GM04504 (cell line): ENCODE data around the gene SPOCD1.

Experiments used
- DNase-seq: peaks from one replicate; pipeline ENCODE4 v3.0.0-alpha.2; 2012; ENCODE audit warnings: low read depth

SPOCD1 gene

DNA sequence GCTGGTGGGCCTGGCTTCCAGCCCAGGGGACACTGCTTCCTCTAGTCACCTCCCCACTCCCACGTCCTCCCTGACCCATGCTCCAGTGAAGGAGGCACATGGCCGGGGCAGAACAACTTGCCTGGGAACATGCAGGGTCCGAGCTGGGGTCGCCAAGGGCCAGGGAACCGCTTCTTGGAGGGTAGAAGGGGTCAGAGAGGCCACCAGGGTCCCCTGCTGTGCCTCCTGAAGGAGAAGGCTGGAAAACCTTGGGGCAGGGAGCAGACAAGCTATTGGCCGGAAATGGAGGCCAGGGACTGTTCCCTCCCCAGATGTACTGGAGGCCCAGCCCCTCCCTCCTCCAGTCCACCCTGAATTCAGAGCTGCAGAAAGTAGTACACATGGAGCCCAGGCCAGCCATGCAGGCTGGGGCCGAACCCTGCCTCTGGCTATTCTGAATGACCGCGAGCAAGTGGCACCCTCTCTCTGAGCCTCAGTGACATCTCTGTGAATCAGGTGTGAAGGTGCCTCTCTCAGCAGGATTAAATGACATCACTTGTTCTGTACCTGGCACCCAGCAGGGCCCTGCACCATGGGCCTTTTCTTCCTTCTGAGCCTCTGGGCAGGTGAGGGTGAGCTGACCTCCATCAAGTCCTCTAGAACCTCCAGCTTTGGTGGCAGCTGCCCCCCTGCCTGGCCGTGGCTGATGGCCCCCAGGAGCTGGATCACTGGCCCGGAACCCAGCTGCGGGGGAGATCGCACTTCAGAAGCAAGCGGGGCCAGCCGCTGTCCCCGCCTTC lies 15.7 kb downstream of the SPOCD1 start:
- no peak for DNase-seq

DNA sequence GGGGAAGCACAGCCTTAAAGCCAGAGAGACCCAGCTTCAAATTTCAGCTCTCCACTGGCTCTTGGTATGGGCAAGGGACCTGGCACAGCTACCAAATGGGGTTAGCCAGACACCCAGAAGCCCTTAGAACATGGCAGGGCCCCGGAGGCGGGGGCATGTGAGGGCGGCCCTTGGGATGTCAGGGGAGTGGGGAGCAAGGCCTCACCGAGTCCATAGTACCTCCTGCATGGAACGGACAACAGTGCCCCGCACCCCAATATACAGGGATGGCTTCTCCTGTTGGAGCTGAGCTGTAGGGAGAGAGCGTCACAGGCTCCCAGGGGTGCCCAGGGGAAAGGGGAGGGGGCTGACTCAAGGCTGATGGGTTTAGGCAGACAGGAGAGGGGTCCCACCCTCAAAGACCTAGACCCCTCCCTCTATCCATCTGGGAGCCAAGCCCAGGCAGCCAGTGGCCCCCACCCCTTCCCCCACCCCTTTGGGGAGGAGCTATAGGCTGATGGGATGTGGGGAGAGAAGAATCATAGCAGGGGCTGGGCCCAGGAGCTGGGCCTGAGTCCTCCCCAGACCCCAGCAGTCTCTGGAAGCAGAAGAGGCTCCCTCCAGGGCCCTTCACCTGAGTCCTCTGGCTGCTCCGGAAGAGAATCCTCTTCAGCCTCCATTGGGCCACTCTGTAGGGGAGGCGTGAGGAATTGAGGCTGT lies 16.5 kb downstream of the SPOCD1 start:
- DNase-seq: no peak

DNA sequence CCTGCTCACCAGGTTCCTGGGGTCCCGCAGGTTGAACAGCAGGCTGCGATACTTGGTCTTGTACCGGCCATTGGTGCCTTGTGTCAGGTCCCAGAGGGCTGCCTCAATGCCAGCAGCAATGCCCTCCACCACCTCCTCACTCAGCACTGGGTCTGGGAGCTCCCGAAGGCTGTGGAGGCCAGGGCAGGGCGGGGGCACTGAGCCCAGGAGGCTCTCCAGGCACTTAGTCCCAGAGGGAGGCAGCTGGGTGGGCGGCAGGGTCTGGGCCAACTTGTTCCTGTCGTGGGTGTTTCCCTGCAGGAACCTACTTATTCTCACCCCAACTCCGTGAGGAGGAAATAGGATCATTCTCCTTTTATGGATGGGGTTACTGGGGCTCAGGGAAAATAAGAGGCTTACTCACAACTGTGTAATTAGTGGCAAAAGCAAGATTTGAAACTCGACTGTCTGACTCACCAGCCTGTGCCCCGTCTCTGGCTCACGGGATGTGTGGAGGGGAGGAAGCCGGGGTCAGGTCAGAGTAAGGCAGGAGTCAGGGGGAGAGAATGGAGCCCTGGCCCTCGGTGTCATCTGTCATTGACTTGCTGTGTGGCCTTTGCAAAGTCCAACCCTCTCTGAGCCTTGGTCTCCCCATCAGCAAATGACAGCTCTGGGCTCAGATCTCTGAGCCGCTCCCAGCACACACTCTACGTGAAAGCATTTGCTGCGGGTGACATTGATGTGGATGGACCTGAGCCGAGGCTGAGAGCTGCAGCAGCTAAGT lies 17.2 kb downstream of the SPOCD1 start:
- DNase-seq: peak; percentile 86

DNA sequence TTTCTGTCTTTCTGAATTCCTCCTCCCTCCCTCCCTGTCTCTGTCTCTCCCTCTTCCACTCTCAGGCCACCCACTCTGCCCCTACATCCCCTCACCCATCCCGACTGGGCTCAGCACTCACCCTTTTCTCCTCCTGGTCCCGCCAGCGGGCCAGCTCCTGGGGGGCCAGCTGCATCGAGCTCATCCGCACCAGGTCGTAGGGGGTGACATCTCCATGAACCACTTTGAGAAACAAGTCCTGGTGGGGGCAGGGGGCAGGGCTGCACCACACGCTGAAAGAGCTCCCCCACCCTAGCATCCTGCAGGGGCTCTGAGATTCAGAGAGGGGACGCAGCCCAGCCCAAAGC lies 17.8 kb downstream of the SPOCD1 start:
- DNase-seq: no peak

DNA sequence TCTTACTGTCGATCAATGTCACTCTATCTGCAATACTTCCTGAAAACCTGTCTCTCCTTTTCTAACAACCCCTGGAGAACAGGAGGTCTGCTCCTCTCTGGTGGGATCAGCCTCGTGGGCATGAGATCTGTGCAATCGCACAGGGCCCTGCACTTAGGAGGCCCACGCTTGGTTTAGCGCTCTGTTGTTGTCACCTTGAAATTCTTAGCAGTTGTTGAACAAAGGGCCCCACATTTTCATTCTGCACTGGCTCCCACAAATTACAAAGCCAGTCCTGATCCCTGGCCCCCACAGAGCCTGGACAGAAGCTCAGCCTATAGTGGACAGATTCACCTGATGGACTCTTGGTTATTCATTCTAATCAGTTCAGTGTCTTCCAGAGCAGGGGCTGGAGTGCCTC lies 18.6 kb downstream of the SPOCD1 start:
- DNase-seq: no peak

DNA sequence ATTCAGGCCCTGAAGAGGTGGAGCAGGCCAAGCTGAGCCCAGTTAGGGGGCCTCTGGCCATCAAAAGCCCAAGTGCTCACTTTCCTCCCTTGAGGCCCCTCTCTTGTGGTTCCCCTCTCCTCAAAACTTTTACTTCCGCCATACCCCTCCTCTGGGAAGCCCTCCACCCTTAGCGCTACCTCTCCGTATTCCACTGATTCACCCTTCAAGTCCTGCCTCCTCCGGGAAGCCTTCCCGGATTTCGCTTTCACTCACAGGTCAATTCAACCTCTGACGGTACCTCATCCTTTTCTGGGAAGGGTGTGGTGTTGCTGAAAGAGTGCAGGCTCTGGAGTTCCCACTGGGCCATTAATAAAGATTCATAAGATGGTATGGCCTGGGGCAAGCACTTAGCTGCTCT lies 19.1 kb downstream of the SPOCD1 start:
- DNase-seq: no peak

DNA sequence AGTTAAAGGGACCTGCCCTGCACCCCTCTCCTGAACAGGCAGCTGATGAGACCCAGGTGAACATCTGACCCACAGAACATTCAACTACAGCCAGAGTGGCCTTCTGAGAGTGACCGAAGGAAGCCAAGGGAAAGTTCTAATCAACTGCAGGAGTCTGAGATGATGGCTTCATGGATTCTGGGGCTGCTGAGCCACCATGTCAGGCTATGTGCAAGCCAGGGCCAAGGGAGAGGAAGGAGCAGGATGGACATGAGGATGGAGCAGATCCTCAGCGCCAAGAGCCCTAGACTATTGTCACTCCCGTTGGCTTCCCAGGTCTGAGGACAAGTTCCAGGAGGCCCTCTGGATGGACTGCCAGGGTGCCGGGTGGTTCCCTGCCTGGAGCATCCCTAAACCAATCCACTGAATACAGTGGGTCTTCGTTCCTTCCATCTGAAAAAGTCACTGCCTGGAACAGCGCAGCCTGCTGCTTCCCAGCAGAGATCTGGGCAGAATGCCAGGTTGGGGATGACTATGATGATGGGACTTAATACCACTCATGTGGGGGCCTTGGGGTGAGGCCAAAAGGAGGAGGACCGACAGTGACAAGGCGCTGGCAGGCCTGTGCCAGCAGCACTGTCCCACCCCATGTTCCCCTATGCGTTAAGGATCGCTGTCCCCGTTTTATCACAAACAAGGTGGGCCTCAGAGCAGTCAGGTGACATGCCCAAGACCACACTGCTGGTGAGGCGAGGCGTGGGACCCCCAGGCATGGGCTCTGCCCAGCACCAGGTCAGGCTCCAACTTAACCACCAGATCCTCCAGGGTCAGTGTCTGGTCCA lies 19.8 kb downstream of the SPOCD1 start:
- DNase-seq: peak; percentile 73

DNA sequence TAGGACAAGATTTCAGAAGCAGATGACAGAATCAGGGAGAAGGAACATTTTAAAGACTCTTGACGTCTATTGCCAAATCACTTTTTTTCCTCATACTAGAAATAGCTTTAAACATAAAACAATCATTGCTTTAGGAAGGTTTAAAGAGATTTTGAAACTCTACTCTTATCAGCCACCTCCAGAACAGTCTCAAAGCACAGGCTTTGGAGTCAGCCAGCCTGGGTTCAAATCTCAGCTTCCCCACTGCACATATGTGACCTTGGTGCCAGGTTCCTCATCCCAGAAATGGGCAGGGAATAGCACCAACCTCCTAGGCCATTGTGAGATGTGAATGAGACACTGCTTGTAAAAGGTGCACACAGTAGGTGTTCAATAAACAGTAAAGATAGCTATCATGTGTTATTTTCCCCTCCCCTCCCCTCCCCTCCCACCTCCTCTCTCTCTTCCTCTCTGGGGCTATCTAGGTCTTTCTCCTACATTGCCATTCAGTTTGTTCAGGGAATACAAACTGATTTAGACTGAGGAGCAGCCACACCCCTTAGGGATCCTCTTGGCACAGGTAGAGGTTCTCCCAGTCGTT lies 20.6 kb downstream of the SPOCD1 start:
- no peak for DNase-seq

DNA sequence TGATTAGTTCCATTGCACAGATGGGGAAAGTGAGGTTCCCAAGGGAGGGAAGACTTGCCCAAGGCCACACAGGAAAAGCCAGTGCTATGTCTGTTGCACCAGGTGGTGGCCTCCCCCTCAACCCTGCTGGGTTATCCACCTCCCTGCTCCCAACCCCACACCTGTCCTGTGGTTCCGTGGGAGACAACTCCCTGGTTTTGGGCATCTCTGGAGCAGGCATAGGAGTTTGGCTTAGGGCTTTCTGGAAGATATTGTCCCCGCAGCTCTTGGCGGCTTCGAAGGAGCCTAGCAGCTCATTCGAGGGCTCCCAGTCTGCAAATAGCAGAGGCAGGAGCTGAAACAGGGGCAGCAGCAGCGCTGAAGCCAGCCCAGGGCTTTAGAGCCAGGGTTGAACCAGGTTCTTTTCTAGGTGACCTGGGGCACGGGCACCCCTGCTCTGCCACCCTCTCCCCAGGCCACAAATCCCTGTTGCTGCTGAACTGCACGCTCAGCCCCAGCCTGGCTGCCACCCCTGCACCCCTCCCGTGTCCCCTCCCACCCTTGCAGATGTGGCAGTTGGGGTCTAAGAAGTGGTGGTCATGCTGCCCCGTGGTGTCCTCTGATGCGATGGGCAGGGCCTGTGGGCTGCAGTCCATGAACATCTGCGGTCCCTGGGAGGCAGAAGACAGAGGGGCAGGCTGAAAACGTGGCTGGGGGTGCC lies 22.1 kb downstream of the SPOCD1 start:
- no peak for DNase-seq

DNA sequence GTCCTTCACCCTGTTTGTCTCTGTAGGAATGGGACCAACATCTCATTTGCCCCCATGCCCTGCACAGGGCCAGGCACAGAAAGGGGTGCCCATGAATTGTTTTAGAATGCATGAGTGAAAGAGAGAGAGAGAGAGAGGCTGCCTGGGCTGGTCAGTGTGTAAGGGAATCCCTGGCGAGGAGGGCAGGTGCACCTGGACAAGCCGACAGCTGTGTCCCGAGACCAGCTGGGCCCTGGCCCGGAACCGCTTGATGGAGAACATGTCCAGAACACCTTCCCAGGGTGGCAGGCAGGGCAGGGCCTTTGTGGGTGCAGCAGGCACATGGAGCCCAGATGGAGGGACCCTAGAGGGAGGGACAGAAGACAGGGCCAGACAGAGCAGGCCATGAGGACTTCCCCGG lies 22.7 kb downstream of the SPOCD1 start:
- DNase-seq: no peak

DNA sequence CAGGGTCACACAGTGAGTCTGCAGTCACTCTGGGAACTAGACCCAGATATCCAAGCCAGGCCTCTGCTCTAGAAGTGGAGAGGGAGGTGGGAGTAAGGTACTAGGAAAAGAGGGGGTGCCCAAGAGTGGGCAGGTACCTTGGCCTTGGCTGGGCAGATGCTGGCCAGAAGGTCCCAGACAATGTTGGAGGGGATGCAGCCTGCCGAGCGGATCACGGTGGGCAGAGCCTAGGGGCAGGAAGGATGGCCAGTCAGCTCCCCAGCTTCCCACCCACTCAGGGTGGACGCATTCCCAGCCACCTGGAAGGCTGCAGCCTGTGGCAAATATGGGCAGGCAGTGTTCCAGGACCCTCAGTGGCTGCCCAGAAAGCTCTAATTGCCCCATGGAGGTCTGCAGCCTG lies 23.3 kb downstream of the SPOCD1 start:
- DNase-seq: no peak

DNA sequence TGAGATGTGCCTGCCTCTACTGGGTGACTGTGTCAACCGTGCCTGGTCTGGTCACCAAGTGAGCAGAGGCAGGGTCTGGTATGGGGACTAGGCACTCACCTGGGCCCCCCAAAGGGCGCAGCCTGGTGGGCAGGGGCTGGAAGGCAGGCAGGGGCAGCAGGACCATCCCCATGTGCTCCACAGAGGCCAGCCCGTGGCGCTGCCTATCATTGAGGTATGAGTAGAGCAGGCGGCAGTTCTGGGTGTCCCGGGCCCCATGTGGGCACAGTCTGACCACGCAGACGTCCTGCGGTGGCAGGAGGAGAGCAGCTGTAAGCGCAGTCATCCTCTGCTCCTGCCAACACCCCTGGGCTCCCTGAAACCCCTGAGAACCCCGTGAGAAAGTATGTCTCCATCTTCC lies 23.7 kb downstream of the SPOCD1 start:
- no peak for DNase-seq

DNA sequence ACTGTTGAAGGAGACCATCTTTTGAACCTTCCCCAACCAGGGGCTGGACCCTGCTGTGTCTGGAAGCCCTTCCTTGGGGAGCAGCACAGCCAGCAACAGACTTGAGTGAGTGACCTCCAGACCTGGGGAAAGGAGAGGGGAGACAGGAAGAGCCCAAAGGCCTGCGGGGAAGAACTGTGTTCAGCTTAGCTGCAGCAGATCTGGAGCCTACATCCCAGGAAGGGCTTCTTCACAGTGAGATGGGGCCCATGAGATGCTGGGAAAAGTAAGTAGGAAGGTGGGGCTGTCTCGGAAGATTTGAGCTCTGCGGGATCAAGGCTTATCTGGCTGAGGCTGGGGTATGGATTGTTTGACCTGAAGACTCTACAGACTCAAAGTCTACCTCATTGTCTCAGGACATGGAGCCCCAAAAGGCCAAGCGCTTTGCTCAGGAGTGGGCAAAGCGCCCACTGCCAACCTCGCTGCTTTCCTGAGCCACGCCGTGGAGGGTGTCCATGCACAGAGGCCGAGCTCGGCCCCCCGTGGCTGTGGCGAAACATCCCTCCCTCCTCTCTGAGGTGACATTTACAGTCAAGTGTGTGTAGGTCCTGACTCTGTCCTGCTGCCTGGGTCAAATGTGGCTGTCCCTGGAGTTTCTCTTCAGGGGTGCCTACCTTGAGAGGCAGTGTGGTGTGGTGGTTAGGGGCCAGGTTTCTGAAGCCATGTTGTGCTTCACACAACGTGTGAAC lies 24.5 kb downstream of the SPOCD1 start:
- DNase-seq: no peak

DNA sequence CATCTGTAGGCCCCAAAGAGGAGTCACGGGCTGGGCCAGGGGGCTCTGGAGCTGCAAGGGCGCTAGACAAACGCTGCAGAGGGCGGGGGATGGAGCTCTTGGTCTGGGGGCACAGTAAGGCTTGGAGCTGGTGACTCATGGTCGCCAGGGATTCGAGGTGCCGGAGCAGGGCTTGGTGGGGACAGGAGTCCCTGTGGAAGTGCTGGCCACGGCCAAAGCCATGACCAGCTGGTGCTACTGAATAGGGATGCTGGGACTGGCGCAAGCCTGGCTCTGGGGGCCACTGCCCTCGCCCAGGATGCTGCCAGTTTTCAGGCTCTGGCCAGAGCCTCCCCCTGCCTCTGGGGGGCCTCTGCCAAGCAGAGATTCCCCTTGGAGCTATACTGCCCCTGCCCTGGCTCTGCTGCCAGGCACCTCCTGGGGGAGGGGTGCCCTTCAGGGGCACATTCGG lies 25.2 kb downstream of the SPOCD1 start:
- no peak for DNase-seq

DNA sequence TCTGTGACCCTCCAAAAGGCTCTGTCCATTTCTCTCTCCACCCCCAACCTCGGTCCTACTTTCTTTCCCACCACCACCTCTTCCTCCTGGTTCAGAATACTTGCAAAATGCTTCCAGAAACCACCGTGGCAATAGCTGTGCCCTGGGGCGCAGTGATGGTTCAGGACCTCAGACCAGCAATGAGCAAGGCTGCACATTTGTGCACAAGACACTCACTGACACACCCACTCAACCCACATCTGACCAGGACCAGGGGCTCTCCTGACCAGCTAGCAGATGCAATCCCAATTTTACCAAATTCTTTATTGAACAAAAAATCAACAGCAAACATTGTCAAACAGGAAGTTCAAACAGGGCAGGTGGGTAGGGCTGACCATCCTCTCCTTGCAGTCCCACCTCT lies 25.7 kb downstream of the SPOCD1 start:
- DNase-seq: no peak

DNA sequence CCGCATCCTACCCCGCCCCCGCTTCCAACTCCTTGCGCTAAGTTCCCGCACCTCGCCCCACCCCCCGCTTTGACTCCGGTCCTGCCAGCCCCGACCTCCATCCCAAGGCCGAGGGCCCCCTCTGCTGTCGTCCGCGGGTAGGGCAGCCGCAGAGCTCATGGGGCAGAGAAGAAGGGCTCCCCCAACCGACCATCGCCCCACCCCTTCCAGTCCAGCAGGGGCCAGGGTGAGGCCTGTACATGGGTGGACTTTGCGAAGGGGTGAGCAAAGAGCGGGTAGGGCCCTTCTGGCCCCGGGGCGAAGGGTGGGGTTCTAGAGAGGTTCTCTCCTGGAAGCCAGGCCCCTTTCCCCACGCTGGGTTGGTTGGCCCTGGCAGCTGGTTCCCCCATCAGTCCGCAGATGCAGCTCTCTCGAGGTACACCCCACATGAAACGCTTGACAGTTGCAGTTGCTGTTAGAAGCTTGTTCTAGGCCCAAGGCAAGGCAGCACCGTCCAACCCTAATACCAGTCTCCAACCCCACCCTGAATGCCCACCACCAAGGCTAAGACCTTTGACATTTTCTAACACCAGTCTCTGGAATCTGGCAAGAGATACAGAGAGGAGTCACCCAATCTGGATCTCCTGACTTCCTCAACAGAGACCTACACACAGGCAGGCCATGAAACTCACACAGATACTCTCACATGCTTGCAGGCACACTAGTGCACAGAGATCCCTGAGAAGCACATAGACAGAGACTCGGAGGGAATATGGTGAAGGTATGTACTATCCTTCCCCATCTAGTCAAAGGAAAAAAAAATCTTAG lies 26.4 kb downstream of the SPOCD1 start:
- peak; percentile 68 for DNase-seq

DNA sequence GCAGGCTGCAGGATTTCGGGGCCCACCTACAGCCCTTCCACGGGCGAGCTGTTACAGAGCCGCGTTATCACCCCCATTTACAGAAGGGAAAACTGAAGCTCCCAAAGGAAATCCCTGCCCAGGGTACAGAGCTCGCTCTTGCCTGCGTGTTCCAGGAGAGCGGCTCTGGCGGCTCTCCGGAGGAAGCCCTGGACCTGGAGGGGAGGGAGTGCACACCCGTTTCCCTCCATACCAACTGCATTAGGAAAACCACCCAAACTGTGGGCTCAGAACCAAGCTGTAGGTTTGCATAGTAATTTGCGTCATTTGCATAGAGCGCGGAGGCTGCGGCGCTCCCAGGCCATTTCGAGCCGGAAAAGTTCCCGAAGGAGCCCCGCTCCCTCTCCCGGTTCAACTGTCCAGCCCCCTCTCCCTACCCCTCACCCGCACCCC lies 27.0 kb downstream of the SPOCD1 start:
- DNase-seq: peak; percentile 59

DNA sequence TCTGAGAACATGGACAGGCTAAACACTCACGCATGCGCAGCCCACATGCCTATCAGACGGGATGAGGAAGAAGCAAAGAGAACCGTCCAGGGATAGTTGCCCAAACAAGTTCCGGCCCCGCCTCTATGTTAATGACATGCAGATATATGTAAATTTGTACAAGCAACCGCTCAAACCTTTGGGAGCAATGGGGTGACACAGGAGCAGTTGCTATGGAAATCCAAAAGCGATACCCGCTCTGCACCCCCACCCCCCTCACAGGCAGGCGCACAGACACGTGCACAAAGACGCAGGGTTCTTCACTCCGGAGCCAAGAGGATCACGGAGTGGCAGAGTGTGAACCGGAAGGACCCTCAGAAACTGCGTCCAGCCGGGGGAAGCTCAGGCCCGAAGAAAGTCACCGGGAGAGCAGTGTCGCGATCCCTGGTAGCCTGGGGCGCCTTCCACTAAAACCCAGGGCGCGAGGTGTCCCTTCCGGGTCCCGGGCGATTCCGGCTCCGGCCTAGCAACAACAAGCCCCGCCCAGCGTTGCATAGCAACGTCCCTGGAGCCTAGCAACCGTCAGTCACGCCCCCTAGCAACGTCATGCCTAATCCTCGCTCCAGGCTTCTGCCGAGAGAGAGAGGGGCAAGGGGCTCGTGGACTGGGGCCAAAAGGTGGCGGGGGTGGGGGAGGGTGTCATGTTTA lies 27.5 kb downstream of the SPOCD1 start:
- peak; percentile 81 for DNase-seq

DNA sequence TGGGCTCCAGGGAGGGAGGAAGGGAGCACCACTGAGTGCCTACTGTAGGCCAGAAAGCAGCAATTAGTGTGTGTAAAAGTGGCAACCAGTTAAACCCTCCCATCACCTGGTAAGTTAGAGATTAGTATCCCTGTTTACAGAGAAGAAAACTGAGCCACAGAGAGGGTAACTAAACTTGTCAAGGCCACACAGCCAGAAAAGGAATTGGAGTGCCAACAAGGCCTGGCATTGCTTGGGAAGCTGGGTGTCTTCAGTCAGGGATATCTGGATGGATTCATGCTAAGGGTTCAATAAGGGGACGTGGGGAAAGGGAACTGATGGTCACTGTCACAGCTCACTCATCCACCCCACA lies 28.1 kb downstream of the SPOCD1 start:
- DNase-seq: no peak
